DMS 273 (cell line): ENCODE measurements around the gene NHSL2.
"Not testable (repeated sequence)": the region's sequence is repeated elsewhere in the genome, so short reads cannot be mapped to it uniquely, and the experiment has no call there.

Experiments
- DNase-seq: peaks from one replicate; lab custom pipeline; 2025; ENCODE audit not compliant: unreplicated experiment; lab: John Stamatoyannopoulos, UW

The NHSL2 gene

DNA sequence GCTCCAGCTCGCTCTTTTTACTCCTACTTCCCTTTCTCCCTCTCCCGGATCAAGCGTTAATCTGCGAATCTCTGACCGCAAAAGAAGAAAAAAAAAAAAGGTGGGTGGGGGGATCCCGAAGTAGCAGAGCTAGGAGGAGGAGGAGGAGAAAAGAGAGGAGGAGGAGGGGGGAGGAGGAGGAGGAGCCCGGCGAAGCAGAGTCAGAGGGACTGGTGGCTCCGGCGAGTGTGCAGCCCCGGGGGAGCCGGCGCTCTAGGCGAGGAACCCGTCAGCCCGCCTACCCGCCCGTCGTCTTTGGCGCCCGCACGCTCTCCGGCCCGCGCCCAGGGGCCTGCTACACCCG lies at the start of gene NHSL2:
Gene NHSL2, plus strand, starts transcription at position 203 of the 343 bp plus-strand sequence.
- DNase-seq: peak; percentile 81

DNA sequence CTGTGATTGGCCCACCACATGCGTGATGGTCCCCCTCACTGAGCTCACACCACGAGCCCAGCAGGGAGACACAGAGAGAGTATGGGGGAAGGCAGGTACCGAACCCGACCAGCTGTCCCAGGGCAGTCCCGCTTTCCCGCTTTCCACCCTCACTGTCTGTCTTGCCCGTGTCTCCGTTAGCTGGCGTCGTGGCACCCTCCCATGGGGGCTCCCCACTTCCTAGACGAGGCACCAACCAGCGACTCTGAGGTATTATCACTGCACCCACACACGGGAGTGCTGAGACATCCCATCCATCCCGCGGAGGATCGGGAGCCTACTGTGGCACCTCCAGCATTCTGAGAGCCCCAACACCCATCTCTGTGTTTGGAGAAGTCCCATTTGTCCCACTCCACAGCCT lies 43.0 kb upstream of the NHSL2 start:
- no peak for DNase-seq

DNA sequence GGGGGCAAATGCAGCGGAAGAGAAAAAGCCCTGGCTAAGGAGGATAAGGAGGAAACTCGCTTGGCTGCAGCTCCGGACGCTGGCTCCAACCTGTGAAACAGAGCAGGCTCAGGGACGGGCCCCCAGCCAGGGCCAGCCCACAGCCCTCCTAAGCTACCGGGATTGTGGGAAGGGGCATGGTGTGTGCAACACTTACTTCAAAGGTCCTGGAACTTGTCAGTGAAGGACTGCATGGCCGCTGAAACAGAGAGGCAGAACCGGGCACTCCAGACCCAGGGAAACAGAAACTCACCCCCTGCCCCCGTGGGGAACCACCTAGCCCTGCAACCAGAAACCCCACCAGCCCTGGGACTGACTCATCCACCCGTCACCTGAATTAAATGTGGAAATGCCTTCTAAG lies 41.1 kb upstream of the NHSL2 start:
- DNase-seq: not testable (repeated sequence)

DNA sequence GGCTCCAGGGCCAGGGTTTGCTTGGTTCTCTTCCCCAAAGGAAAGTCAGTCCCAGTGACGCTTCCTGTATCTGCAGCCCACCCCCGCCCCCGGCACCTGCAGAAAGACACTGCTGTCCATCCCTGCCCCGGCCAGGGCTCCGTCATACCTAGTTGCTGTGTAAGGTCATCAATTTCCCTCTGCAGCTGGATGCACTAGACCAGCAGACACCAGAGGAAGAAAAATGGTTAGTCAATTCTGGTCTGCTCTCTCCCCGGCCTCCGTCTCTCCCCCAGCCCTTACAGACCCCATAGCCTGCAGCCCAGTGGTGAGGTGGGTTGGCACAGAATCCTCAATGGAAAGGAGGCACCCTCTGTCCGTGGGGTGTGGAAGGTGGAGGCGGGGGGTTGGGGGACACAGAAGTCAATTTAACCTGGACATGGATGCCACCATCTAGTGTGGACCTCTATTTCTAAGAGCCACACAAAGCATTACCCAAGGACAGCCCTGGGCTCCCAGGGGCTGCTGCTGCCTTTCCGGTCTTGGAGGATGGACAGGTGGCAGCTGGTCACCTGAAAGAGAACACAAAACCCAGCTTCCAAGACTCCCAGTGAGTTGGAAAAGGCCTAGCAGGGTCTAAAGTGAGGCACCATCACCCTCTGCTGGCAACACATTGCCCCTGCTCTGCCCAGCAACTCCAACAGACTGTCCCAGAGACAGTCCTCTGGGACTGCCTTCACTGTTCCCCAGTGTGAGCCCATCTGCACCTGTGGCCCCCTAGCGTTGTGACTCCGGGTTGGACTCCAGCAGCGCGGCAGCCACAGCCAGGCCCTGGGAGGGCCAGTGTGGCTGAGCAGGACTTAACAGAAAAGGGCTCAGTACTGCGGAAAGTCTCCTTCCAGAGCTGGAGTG lies 40.2 kb upstream of the NHSL2 start:
- DNase-seq: peak; percentile 80

- DNase-seq: no peak
These were observed 39.3 kb upstream of the NHSL2 start for GRCh38 chrX:71871367-71871766.

- no peak for DNase-seq
These were observed 37.8 kb upstream of the NHSL2 start for GRCh38 chrX:71872542-71873458.

GRCh38 chrX:71873459-71873833 lies 37.2 kb upstream of the NHSL2 start:
- DNase-seq: no peak

DNA sequence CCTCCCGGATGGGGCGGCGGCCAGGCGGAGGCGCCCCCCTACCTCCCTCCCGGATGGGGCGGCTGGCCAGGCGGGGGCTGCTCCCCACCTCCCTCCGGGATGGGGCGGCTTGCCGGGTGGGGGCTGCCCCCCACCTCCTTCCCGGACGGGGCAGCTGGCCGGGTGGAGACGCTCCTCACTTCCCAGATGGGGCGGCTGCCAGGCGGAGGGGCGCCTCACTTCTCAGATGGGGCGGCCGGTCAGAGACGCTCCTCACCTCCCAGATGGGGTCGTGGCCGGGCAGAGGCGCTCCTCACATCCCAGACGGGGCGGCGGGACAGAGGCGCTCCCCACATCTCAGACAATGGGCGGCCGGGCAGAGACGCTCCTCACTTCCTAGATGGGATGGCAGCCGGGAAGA lies 33.8 kb upstream of the NHSL2 start:
- DNase-seq: not testable (repeated sequence)

- no peak for DNase-seq
These were observed 25.5 kb upstream of the NHSL2 start for GRCh38 chrX:71885099-71885498.

- DNase-seq: no peak
These were observed 15.0 kb upstream of the NHSL2 start for GRCh38 chrX:71895607-71896006.

GRCh38 chrX:71906144-71906543 lies 4.5 kb upstream of the NHSL2 start:
- DNase-seq: no peak

DNA sequence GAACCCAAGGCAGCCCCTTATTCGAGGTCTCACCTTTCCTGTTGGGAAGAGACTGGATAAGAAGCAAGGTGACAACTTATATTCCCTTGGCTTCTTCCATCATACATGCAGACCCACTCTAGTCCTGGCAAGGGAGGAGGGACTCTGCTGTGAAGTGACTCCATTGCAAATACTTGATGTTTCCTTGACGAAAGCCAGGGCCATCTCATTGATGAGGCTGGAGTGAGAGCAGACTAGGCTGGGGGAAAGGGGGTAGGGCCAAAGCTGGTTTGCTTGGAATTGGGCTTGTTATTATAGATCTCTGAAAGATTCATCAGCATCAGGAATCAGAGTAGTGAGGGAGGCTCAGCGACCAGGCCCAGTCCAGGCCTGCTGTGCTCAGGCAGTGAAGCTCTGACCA lies 2.3 kb upstream of the NHSL2 start:
- no peak for DNase-seq

DNA sequence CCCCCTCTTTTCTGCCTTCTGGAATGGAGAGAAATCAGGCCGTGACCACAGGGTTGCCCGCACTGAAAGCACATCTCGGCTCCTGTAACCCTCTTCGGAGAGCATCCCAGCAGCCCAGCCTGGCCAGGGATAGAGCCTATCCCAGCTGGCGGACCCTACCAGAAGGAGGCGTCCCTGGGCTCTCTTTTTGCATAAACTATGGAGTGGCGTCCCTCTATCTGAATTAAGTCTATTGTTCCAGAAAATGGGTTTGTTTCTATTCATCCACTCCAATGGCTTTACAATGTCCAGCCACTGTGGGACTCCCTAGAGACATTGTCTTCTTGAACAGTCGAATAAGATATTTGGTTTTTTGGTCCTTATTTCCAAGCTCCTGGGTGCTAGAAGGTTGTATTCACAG lies 689 bp upstream of the NHSL2 start:
- peak; percentile 59 for DNase-seq

- peak; percentile 81 for DNase-seq
These were observed 513 bp downstream of the NHSL2 start for GRCh38 chrX:71910986-71911730.

GRCh38 chrX:71911731-71912050 lies 1.0 kb downstream of the NHSL2 start:
- DNase-seq: peak; percentile 67

DNA sequence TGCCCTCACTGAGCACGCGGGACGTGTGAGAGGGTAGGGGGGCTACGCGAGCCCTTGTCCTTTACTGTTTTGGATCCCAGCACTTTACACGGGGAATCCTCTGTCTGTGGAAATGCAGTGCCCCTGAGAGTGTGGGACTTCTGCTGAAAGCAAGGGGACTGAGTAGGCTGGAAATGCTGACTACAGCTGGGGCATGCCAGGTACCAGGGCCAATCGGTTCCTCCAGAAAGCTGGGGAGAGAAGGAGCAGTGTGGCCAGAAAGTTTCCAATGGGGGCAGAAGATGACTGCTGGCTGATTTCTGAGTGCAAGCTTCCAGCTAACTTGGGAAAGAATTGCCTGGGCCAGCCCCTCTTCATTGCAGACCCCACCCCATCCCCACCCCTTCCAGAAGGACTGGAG lies 1.5 kb downstream of the NHSL2 start:
- DNase-seq: peak; percentile 37

- peak; percentile 64 for DNase-seq
These were observed 2.7 kb downstream of the NHSL2 start for GRCh38 chrX:71913156-71913950.

DNA sequence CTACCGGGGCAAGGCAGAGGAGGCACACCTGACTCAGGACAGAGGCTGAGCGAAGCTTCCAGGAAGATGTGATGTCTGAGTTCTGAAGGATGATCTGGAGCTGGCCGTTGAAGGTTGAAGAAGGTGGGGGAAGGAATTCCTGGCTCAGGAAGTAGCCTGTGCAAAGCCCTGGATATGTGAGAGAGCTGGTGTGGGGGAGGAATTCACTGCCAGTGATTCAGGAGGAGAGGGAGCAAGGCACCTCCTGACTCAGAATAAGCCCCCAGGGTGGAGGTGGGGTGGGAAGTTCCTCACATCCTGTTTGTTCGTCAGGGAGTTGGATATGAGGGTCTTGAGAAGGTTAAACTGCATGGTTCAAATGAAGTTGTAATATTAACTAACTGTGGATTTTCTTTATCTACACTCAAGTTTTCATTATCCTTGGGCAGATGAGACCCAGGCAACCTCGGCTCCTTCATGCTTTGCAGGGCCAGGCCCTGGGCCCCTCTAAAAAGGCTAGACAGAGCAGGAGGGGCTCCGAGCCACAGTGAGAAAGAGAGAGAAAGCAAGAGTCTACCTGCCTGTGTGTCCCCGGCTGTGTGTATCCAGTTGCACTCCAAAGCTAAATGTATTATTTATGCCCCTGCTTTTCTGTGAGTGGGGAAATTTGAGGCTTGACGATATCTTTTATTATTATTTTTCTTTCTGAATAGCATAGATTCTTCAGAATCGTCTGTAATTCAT lies 7.1 kb downstream of the NHSL2 start:
- no peak for DNase-seq

GRCh38 chrX:71919431-71919830 lies 8.8 kb downstream of the NHSL2 start:
- DNase-seq: peak; percentile 68

- no peak for DNase-seq
These were observed 9.2 kb downstream of the NHSL2 start for GRCh38 chrX:71919886-71920285.
